ENCODE results near the gene KCNS3.

The KCNS3 gene

DNA sequence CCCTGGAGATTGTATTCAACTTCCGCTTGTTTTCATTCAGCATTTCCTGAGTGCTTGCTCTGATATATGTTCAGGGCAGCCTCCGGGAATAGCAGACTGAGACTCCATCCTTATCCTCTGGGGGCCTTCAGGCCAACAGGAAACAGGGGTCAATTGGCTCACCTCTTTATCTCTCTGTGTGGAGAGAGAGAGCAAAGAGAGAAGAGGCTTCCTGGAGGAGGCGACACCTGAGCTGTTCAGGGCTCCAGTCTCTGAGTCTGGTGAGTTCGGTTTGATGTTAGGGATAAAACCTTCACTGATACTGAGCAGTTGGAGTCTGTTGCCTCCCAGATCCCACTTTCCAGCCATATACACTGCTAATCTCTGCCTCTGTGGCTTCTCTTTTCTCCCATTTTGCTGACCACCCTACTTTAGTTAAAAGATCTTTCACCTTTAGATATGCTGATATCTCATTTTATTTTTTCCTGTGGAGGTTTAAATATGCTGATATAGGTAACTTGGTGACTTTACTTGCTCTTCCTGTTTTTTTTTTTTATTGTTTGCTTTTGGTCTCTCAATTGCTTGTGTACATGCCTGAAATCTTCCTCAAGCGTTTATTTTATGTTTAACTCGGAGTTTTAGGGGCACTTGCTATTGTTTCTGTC lies 56.9 kb downstream of the KCNS3 start:
- in situ Hi-C loops (cut with HindIII; ENCODE audit: low pct_ligation_motif_present, low sequenced_read_pairs) = no loop called here
- no peak for TF ChIP-seq CTCF (IDR thresholded peaks at IDR 0.05; ENCODE audit: low read depth, low read length, missing control alignments)

GRCh38 chr2:17936599-17936998 lies 58.1 kb downstream of the KCNS3 start:
- Histone ChIP-seq H3K27ac (no peak overlapping the region), H3K27me3 (replicated peaks) (no peaks in the 10 kb centered on the region), H3K36me3 (replicated peaks) (no peaks in the 10 kb centered on the region), H3K4me3 (ENCODE audit: low read depth, low read length) (no peak overlapping the region)
- in situ Hi-C loops (cut with HindIII; ENCODE audit: low pct_ligation_motif_present, low sequenced_read_pairs) = no loop called here
- no peak for TF ChIP-seq CTCF (IDR thresholded peaks at IDR 0.05; ENCODE audit: low read depth, low read length, missing control alignments)
- no peak for DNase-seq

More for the DNA sequence above, 56.9 kb downstream of the KCNS3 start:
- Histone ChIP-seq H3K36me3 (replicated peaks) (no peaks in the 10 kb centered on the region), H3K27me3 (replicated peaks) (no peaks in the 10 kb centered on the region), H3K4me3 (ENCODE audit: low read depth, low read length) (no peak overlapping the region), H3K27ac (no peak overlapping the region)
- no peak for DNase-seq

- no peak for DNase-seq
- Histone ChIP-seq H3K27me3 (replicated peaks) (no peaks in the 10 kb centered on the region), H3K36me3 (replicated peaks) (no peaks in the 10 kb centered on the region), H3K4me3 (ENCODE audit: low read depth, low read length) (no peak overlapping the region), H3K27ac (no peak overlapping the region)
- in situ Hi-C loops (cut with HindIII; ENCODE audit: low pct_ligation_motif_present, low sequenced_read_pairs) = no loop called here
- no peak for TF ChIP-seq CTCF (IDR thresholded peaks at IDR 0.05; ENCODE audit: low read depth, low read length, missing control alignments)
These were observed 61.7 kb downstream of the KCNS3 start for GRCh38 chr2:17940091-17940630.

- no peak for DNase-seq
- Histone ChIP-seq H3K27ac (no peak overlapping the region), H3K4me3 (ENCODE audit: low read depth, low read length) (no peak overlapping the region), H3K36me3 (replicated peaks) (no peaks in the 10 kb centered on the region), H3K27me3 (replicated peaks) (no peaks in the 10 kb centered on the region)
- in situ Hi-C loops (cut with HindIII; ENCODE audit: low pct_ligation_motif_present, low sequenced_read_pairs) = no loop called here
- no peak for TF ChIP-seq CTCF (IDR thresholded peaks at IDR 0.05; ENCODE audit: low read depth, low read length, missing control alignments)
These were observed 65.0 kb downstream of the KCNS3 start for GRCh38 chr2:17943444-17943843.

GRCh38 chr2:17947113-17947512 lies 68.6 kb downstream of the KCNS3 start:
- DNase-seq = no peak
- TF ChIP-seq CTCF (IDR thresholded peaks at IDR 0.05; ENCODE audit: low read depth, low read length, missing control alignments) = no peak
- in situ Hi-C loops (cut with HindIII; ENCODE audit: low pct_ligation_motif_present, low sequenced_read_pairs) = no loop called here
- H3K36me3 ChIP-seq (replicated peaks) = no peaks in the 10 kb centered on the region
- H3K27me3 ChIP-seq (replicated peaks) = no peaks in the 10 kb centered on the region
- no peak overlapping the region for H3K4me3 ChIP-seq (ENCODE audit: low read depth, low read length)
- H3K27ac ChIP-seq = no peak overlapping the region

- H3K27me3 ChIP-seq (replicated peaks) = no peaks in the 10 kb centered on the region
- TF ChIP-seq CTCF (IDR thresholded peaks at IDR 0.05; ENCODE audit: low read depth, low read length, missing control alignments) = no peak
- H3K36me3 ChIP-seq (replicated peaks) = no peaks in the 10 kb centered on the region
- H3K4me3 ChIP-seq (ENCODE audit: low read depth, low read length) = no peak overlapping the region
- DNase-seq = no peak
- in situ Hi-C loops (cut with HindIII; ENCODE audit: low pct_ligation_motif_present, low sequenced_read_pairs) = no loop called here
- H3K27ac ChIP-seq = no peak overlapping the region
These were observed 71.5 kb downstream of the KCNS3 start for GRCh38 chr2:17950006-17950405.

Data from brain microvascular endothelial cell (primary cell).